Measurements from ENCODE around the gene SARM1. TPM values are rescaled to one million over a fixed set of nuclear protein-coding genes. Genes with fewer than 3 reads are reported as not detected.

Gene SARM1
- total and polyA plus RNA-seq, 2 experiments from 2014 or later: 14.5 to 19.5 TPM

GRCh38 chr17:28327709-28328108, 43.8 kb upstream of the SARM1 start:
- Histone ChIP-seq H3K27me3 (no peaks in the 10 kb centered on the region), H3K27ac (no peak overlapping the region), H3K79me2 (peaks cover 41% of the 10 kb centered on the region), H3K9me3 (ENCODE audit: low read depth) (no peaks in the 10 kb centered on the region), H3K36me3 (replicated peaks; ENCODE audit: insufficient read depth, low read depth) (no peaks in the 10 kb centered on the region), H2AFZ (no peak overlapping the region), H3K4me3 (no peak overlapping the region), H3K9me2 (replicated peaks; ENCODE audit: insufficient read depth) (no peaks in the 10 kb centered on the region), H3K4me2 (no peak overlapping the region), H4K20me1 (ENCODE audit: insufficient read depth, poor library complexity, severe bottlenecking) (no peaks in the 10 kb centered on the region), H3K4me1 (ENCODE audit: insufficient read depth) (peaks cover 7% of the 10 kb centered on the region)
- TF ChIP-seq EZH2 (IDR thresholded peaks at IDR 0.05; ENCODE audit: borderline replicate concordance) (no peak), EZH2phosphoT487 (IDR thresholded peaks at IDR 0.05; ENCODE audit: low read depth, severe bottlenecking, unreplicated experiment) (no peak), CTCF (IDR thresholded peaks at IDR 0.05; ENCODE audit: poor library complexity) (no peak)
- no peak for DNase-seq (ENCODE audit: low spot score)
- 76% methylated on average over 3 of the region's 3 CpGs for WGBS (ENCODE audit: low lambda C conversion rate, missing lambda C conversion rate)

- Histone ChIP-seq H3K4me1 (ENCODE audit: insufficient read depth) (peaks cover 7% of the 10 kb centered on the region), H3K9me2 (replicated peaks; ENCODE audit: insufficient read depth) (no peaks in the 10 kb centered on the region), H3K4me3 (no peak overlapping the region), H3K79me2 (peaks cover 41% of the 10 kb centered on the region), H3K4me2 (no peak overlapping the region), H3K27me3 (no peaks in the 10 kb centered on the region), H3K9me3 (ENCODE audit: low read depth) (no peaks in the 10 kb centered on the region), H3K27ac (no peak overlapping the region), H3K36me3 (replicated peaks; ENCODE audit: insufficient read depth, low read depth) (no peaks in the 10 kb centered on the region), H4K20me1 (ENCODE audit: insufficient read depth, poor library complexity, severe bottlenecking) (no peaks in the 10 kb centered on the region), H2AFZ (no peak overlapping the region)
- no peak for TF ChIP-seq EZH2phosphoT487 (IDR thresholded peaks at IDR 0.05; ENCODE audit: low read depth, severe bottlenecking, unreplicated experiment)
- no peak for TF ChIP-seq CTCF (IDR thresholded peaks at IDR 0.05; ENCODE audit: poor library complexity)
- no peak for TF ChIP-seq EZH2 (IDR thresholded peaks at IDR 0.05; ENCODE audit: borderline replicate concordance)
- DNase-seq (ENCODE audit: low spot score): no peak
- 74% methylated on average over 4 of the region's 4 CpGs for WGBS (ENCODE audit: low lambda C conversion rate, missing lambda C conversion rate)
Measured at GRCh38 chr17:28328325-28328724, 43.2 kb upstream of the SARM1 start.

- no peak overlapping the region for H3K27ac ChIP-seq
- no peaks in the 10 kb centered on the region for H3K9me2 ChIP-seq (replicated peaks; ENCODE audit: insufficient read depth)
- no peaks in the 10 kb centered on the region for H3K27me3 ChIP-seq
- H3K9me3 ChIP-seq (ENCODE audit: low read depth): no peaks in the 10 kb centered on the region
- no peak overlapping the region for H3K4me2 ChIP-seq
- no peak for TF ChIP-seq EZH2 (IDR thresholded peaks at IDR 0.05; ENCODE audit: borderline replicate concordance)
- no peak for TF ChIP-seq CTCF (IDR thresholded peaks at IDR 0.05; ENCODE audit: poor library complexity)
- TF ChIP-seq EZH2phosphoT487 (IDR thresholded peaks at IDR 0.05; ENCODE audit: low read depth, severe bottlenecking, unreplicated experiment): no peak
- no peaks in the 10 kb centered on the region for H3K36me3 ChIP-seq (replicated peaks; ENCODE audit: insufficient read depth, low read depth)
- no peak overlapping the region for H3K4me3 ChIP-seq
- peaks cover 13% of the 10 kb centered on the region for H3K4me1 ChIP-seq (ENCODE audit: insufficient read depth)
- peaks cover 35% of the 10 kb centered on the region for H3K79me2 ChIP-seq
- H4K20me1 ChIP-seq (ENCODE audit: insufficient read depth, poor library complexity, severe bottlenecking): no peaks in the 10 kb centered on the region
- no peak for DNase-seq (ENCODE audit: low spot score)
- 98% methylated on average over 5 of the region's 5 CpGs for WGBS (ENCODE audit: low lambda C conversion rate, missing lambda C conversion rate)
- H2AFZ ChIP-seq: no peak overlapping the region
Measured at GRCh38 chr17:28330671-28331070, 40.8 kb upstream of the SARM1 start.
